CD4-positive, alpha-beta T cell (primary cell): ENCODE measurements around the gene KCNJ6. TPM values are rescaled to one million over a fixed set of nuclear protein-coding genes. Genes with fewer than 3 reads are reported as not detected.

Experiments used
- ATAC-seq: fragments of 200-7000 bp; cut with Tn5 transposase; one replicate; pipeline ENCODE4 v1.10.0; 2022; ENCODE audit warnings: mild to moderate bottlenecking; ENCODE audit not compliant: poor library complexity
- CTCF ChIA-PET: fragments of 350-600 bp; sonication (Branson Sonifier 250); formaldehyde crosslinking; loops from one replicate; lab custom pipeline; 2021; ENCODE audit warnings: antibody characterized with exemption, inconsistent platforms; lab: Charles Lee
- POLR2A ChIA-PET: fragments of 350-600 bp; sonication (Branson Sonifier 250); formaldehyde crosslinking; loops from one replicate; lab custom pipeline; 2021; ENCODE audit warnings: antibody characterized with exemption, inconsistent platforms; lab: Charles Lee
- DNase-seq, 14 experiments: peaks; one replicate each; pipeline ENCODE4 v3.0.0-alpha.2; 2013 to 2020; ENCODE audit warnings: mixed read lengths in 2 of 14
- H3K27ac ChIP-seq, 2 donors: one replicate each; pipeline versions ENCODE4 v1.5.1 to v1.7.0; 2013; ENCODE audit warnings: low read length in 2 of 2, low read depth in 1 of 2, mild to moderate bottlenecking in 1 of 2
- H3K27me3 ChIP-seq, 2 experiments: 1 replicate in 1 of 2; 2 replicates in 1 of 2; pipeline versions ENCODE4 v1.6.1 to v1.7.0; 2013; ENCODE audit warnings: low read length in 2 of 2, control low read depth in 1 of 2, mild to moderate bottlenecking in 1 of 2, moderate library complexity in 1 of 2; ENCODE audit not compliant: insufficient read depth in 2 of 2, control insufficient read depth in 1 of 2
- H3K36me3 ChIP-seq: one replicate; pipeline ENCODE4 v1.6.1; 2013; ENCODE audit warnings: low read length, control low read depth; ENCODE audit not compliant: insufficient read depth
- H3K4me1 ChIP-seq: one replicate; pipeline ENCODE4 v1.6.1; 2013; ENCODE audit warnings: low read length, control low read depth; ENCODE audit not compliant: insufficient read depth
- H3K4me3 ChIP-seq: one replicate; pipeline ENCODE4 v1.5.1; 2013; ENCODE audit warnings: mild to moderate bottlenecking, low read length, moderate library complexity
- H3K9me3 ChIP-seq, 2 experiments: 1 replicate in 1 of 2; 2 replicates in 1 of 2; pipeline versions ENCODE4 v1.6.1 to v1.7.0; 2013; ENCODE audit warnings: low read length in 2 of 2, mild to moderate bottlenecking in 2 of 2, control low read depth in 1 of 2, moderate library complexity in 1 of 2; ENCODE audit not compliant: control insufficient read depth in 1 of 2, insufficient read depth in 1 of 2
- H3K27ac Mint-ChIP-seq: one replicate; pipeline ENCODE4 v1.8.0; 2020; ENCODE audit warnings: mixed read lengths
- H3K27me3 Mint-ChIP-seq: one replicate; pipeline ENCODE4 v1.8.0; 2021; ENCODE audit warnings: mixed read lengths
- H3K36me3 Mint-ChIP-seq: one replicate; pipeline ENCODE4 v1.8.0; 2021; ENCODE audit warnings: low read depth, mixed read lengths
- H3K4me1 Mint-ChIP-seq: one replicate; pipeline ENCODE4 v1.8.0; 2021; ENCODE audit warnings: low read depth, mixed read lengths
- H3K4me3 Mint-ChIP-seq: one replicate; pipeline ENCODE4 v1.8.0; 2020; ENCODE audit warnings: mild to moderate bottlenecking, mixed read lengths
- H3K9me3 Mint-ChIP-seq: one replicate; pipeline ENCODE4 v1.8.0; 2020; ENCODE audit warnings: mixed read lengths
- CTCF ChIP-seq: fragments of 200-600 bp; IDR thresholded peaks from one replicate; pipeline ENCODE4 v1.8.0; 2022; ENCODE audit warnings: antibody characterized with exemption, mild to moderate bottlenecking
- intact Hi-C, 2 experiments: fragments of 100-400 bp; cut with DNase I in 1 of 2; cut with micrococcal nuclease in 1 of 2; formaldehyde crosslinking; loops; one replicate each; pipeline versions ENCODE4 v1.15.1 to v1.9.0; 2023 to 2025; cut with DNase I, micrococcal nuclease
- total RNA-seq, 174 experiments: library from RNA in 2 of 174; stranded (reverse) in 2 of 174; gene quantifications; one replicate each; pipeline ENCODE4 v1.2.3 and lab custom pipeline; 2021 to 2026

The KCNJ6 gene
- total RNA-seq, 2 experiments from 2014 or later, result not detected

- H3K27ac ChIP-seq, result no peak overlapping the region
- no peak overlapping the region for H3K27ac Mint-ChIP-seq
- ChIA-PET CTCF (no interaction called here), POLR2A (no interaction called here)
- peaks cover 4 to 10% of the 10 kb centered on the region in 2 experiments for H3K9me3 ChIP-seq
- peaks cover 10% of the 10 kb centered on the region for H3K9me3 Mint-ChIP-seq
- no peaks in the 10 kb centered on the region for H3K4me1 ChIP-seq
- ATAC-seq (no peak), DNase-seq (no peak)
- no peak overlapping the region for H3K4me3 ChIP-seq
- no peak for TF ChIP-seq CTCF
- no peak overlapping the region for H3K4me3 Mint-ChIP-seq
- no peaks in the 10 kb centered on the region for H3K4me1 Mint-ChIP-seq
- peaks cover 0 to 5% of the 10 kb centered on the region in 2 experiments for H3K27me3 ChIP-seq
- H3K27me3 Mint-ChIP-seq, result peaks cover 11% of the 10 kb centered on the region
- no peaks in the 10 kb centered on the region for H3K36me3 Mint-ChIP-seq
- H3K36me3 ChIP-seq, result no peaks in the 10 kb centered on the region
- intact Hi-C loops, result no loop called here
Measured at GRCh38 chr21:37940691-37941090, 24.4 kb upstream of the KCNJ6 start.

- intact Hi-C loops, result no loop called here
- H3K4me1 Mint-ChIP-seq, result no peaks in the 10 kb centered on the region
- H3K36me3 Mint-ChIP-seq, result no peaks in the 10 kb centered on the region
- H3K4me3 ChIP-seq, result no peak overlapping the region
- H3K36me3 ChIP-seq, result no peaks in the 10 kb centered on the region
- ChIA-PET POLR2A (no interaction called here), CTCF (no interaction called here)
- H3K27me3 ChIP-seq, result peaks cover 0 to 3% of the 10 kb centered on the region in 2 experiments
- H3K27ac Mint-ChIP-seq, result no peak overlapping the region
- H3K9me3 Mint-ChIP-seq, result peaks cover 10% of the 10 kb centered on the region
- TF ChIP-seq CTCF, result no peak
- H3K4me3 Mint-ChIP-seq, result no peak overlapping the region
- ATAC-seq (no peak), DNase-seq (no peak)
- no peak overlapping the region for H3K27ac ChIP-seq
- H3K9me3 ChIP-seq, result peaks cover 4 to 10% of the 10 kb centered on the region in 2 experiments
- H3K4me1 ChIP-seq, result no peaks in the 10 kb centered on the region
- H3K27me3 Mint-ChIP-seq, result peaks cover 15% of the 10 kb centered on the region
Measured at GRCh38 chr21:37939838-37940237, 23.6 kb upstream of the KCNJ6 start.

- intact Hi-C loops, result no loop called here
- ChIA-PET CTCF (no interaction called here), POLR2A (no interaction called here)
- H3K27me3 ChIP-seq, result peaks cover 0 to 3% of the 10 kb centered on the region in 2 experiments
- no peak for DNase-seq
- no peaks in the 10 kb centered on the region for H3K4me1 ChIP-seq
- Mint-ChIP-seq H3K9me3 (peaks cover 10% of the 10 kb centered on the region), H3K4me3 (no peak overlapping the region), H3K27ac (no peak overlapping the region), H3K4me1 (no peaks in the 10 kb centered on the region), H3K36me3 (no peaks in the 10 kb centered on the region), H3K27me3 (peaks cover 15% of the 10 kb centered on the region)
- no peak for ATAC-seq
- H3K36me3 ChIP-seq, result no peaks in the 10 kb centered on the region
- H3K4me3 ChIP-seq, result no peak overlapping the region
- no peak overlapping the region for H3K27ac ChIP-seq
- peaks cover 4 to 10% of the 10 kb centered on the region in 2 experiments for H3K9me3 ChIP-seq
- TF ChIP-seq CTCF, result no peak
Measured at GRCh38 chr21:37939251-37939650, 23.0 kb upstream of the KCNJ6 start.
